ENCODE measurements around the gene MYO1E.

The MYO1E gene

DNA sequence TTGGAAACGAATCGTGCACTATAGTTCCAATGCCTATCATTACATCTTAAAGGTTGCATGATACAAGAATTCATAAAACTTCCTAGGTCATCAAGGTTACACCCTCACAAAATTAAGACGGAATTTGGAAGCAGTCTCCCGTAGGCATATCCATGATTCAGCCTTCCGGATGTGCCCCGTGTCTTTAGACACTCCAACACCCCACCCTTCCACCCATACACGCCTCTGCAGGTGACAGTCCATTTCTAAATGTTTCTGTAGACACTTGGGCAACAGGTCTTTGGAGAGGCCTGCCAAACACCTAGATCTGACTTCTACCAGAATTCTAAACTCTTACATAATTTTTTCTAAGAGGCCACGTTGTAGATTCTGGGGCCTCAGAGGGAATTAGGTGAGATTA, 116.2 kb downstream of the MYO1E start:
- DNase-seq, result no peak

DNA sequence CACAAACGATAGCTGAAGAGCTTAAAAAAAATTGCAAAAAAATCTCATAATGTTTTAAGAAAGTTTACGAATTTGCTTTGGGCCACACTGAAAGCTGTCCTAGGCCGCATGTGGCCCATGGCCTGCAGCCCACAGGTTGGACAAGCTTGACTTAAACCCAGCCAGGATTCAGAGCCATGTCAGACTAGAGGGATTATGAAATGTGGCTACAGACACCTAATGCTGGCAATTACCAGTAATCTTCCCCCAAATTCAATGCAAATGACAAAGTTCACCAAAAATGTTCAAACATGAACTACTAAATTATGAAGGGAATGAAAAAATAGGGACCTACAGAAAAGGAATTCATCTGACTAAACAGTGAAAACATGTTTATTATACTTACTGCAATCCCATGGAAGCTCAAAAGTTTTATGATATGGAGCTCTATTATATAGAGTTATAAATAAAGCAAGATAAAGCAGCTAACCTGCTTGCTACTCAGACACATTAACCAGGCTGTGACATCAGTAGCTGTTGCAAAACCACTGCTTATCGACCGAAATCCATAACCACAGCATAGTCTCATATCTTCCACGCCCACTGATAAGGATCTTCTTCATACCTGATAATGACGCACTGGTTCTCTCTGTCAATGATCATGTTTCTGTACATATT, 116.9 kb downstream of the MYO1E start:
- no peak for DNase-seq

DNA sequence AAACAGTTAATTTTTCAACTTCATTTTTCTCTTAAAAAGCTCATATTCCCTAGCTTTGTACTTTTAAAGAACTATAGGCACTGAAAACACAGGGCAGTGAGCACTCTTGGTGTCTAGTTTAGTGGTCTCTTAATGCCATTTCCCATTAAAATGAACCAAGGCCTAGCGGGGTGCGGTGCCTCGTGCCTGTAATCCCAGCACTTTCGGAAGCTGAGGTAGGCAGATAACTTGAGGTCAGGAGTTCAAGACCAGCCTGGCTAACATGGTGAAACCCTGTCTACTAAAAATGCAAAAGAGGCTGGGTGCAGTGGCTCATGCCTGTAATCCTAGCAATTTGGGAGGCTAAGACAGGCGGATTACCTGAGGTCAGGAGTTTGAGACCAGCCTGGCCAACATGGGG, 120.5 kb downstream of the MYO1E start:
- no peak for DNase-seq

DNA sequence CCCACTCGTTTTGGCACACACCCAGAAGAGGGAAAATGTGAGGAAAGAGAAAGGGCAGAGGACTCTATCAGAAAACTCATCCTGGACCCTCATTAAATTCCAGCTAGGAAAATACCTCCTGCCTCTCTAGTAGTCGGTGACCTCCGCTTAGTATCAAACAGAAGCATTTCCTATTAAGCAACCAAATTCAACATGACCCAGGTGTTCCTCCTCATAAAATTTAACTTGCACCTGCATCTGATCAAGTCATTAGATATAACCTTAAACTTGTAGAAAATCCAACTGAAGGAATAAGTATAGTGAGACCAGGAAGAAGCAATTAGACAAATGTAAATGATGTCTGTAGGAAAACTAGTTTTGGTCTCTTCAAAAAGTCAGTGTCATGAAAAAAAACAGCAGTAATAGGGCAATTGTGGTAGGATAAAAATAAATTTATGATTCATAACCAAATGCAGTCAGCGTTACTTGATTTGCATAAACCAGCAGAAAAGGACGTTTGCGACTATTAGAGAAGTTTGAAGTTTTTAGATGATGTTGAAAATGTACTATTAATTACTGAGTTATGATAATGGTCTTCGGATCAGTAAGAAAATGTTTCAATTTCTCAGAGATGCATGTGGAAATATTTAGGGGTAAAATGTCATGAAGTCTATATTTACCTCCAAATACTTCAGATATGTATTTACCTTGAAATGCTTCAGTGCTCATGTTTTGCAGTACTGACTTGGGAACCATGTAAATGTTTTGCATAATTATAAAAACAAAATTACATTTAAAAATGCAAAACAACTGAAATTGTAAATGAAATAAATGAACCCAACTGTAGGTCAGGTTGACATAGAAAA, 121.4 kb downstream of the MYO1E start:
- no peak for DNase-seq

DNA sequence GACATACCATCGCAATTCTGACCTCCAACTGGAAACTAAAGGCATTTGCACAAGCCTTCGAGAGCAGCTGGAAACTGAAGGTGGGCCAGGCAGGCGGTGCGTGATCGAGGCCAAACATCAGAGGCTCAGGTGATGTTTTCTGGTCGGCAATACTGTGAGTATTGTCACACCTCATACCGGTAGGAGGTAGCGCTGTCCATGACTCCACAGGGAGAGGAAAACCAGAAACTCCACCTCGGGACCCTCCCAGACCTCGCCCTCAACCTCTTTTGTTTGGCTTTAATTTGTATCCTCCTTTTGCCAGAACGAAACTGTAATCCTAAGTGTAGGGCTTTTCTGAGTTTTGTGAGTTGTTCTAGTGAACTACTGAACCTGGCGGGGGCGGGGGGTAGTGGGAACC, 122.4 kb downstream of the MYO1E start:
- DNase-seq, result no peak

DNA sequence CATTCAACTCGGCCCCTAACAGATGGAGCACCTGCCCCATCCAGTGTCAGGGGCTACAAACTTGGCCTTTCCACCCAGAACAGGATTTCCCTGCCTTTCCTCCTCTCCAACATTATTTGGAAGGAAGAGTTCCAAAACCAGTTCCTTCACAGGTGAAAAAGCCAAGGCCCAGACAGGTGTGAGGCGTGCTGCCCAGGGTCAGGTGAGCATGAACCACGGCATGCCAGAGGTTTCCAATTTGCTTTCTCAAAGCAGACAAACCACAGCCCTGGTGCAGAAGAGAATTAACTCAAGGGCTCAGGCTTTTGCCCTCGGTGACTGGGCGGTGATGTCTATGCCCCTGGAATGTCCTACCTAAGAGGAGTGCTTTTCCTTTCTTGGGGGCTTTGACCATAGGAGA, 122.9 kb downstream of the MYO1E start:
- no peak for DNase-seq

DNA sequence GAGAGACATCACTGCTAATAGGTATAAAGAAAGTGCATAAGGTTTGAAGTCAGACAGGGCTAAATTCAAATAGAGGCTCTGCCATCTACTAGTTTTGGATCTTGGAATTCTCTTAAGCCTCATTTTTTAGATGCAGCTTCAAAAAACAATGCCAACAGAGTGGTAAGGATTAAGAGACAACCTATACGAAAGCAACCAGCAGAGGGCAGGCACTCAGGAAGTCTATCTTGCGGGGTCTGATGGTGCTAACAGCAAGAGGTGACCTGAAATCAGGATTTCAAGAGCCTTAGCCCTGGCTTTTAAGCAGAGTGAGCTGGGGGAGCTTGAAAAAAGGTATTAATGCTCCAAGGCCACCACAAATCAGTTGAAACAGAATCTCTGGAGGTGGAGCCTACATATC, 125.3 kb downstream of the MYO1E start:
- DNase-seq, result no peak

DNA sequence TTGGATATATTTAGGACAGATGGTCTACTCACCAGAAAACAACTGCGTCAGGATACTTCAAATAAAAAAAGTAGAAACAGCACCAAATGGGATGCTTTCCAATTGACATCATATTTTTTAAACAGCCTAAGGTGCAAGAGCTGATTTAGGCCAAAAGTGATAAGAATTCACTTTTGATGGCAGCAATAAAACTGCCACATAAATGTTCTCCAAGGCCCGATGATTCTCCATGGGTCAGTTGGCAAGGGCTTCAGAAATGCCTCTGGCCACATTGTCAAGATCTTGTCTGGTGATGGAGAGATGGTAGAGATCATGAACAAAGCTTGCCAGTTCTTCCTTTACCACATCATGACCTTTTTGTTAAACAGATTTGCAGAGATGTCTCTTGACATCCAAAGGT, 127.1 kb downstream of the MYO1E start:
- no peak for DNase-seq

DNA sequence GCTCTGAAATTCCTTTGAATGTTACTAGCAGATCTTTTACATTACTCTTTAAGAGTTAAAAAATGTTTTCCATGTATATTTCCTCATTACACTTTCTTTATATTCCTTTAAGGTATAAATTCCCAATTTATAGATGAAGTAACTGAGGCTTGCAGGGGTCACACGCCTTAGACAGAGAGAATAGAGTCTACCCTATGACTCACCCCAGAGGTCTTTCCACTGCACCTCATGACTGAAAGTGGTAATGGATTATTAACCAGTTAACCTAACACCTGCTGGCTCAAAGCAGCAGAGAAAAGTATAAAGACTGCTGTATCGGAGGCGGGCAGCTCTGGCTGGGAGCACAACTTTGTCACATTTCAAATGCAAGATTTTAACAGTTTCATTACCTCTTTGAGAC, 128.3 kb downstream of the MYO1E start:
- no peak for DNase-seq

DNA sequence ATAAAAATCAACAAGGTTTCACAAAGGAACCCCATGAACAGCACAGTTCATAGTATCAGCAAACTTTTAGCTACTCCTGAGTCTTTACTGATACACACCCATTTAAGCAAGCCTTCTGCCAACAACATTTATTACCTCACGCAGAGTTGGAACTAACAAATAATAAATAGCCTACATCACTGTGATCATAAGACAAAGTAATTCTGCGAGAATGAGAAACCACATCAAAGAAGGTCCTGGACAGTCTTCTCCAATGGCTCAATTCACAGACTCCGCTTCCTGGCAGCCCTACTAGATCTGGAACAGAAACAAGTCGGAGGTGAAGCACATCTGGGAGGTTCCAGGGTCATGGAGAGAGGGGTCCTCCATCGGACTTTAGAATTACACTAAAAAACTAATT, 129.0 kb downstream of the MYO1E start:
- no peak for DNase-seq

DNA sequence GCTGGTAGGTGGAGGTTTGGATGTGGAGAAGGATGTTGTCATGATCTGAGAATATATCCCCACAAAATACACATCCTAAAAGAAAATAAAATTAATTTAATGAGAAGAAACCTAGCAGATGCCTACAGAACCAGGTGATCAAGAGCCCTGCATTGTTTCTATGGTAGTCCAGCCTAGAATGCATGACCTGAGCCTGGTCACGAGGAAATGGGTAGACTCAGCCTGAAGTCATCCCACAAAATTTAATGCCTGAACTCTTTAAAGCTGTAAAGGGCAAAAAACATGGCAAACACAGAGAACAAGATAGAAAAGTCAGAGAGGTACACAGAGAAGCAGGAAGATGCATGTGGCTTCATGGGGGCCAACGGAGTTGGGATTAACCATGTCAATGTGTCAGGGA, 130.0 kb downstream of the MYO1E start:
- no peak for DNase-seq

DNA sequence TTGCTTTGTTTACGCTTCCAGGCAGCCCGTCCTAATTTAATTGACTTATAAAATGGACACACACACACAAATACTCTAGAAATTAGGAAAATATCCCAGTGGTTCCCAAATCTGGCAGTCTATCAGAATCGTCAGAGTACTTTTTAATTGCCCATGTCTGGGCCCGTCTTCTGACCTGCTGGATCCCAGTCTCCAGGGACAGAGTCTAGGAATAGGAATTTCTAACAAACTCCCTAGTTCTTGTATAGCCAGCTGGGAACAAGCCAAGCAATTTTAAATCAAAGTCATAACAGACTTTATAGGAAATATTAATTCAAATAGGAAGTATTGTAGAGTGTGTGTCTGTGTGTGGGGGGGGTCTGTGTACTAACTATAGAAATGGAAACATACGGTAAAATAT, 132.6 kb downstream of the MYO1E start:
- no peak for DNase-seq

DNA sequence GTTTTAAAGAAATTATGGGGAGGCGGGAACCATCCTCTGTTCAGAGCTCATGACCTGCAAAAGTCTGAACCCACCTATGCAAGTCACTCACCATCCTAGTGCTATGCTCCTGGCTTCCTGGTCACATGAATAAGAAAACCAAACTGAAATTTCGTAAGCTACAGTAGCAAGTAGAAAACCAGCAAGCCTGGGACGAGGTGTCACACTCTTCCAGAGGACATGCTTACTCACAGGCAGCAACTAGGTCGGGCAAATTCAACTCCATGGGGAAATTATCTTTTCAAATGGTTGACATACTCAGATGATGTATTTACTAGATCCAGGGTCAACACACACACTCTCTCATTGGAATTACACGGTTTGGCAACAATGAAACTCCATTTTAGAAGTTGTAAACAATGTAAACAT, 134.7 kb downstream of the MYO1E start:
- DNase-seq, result no peak

DNA sequence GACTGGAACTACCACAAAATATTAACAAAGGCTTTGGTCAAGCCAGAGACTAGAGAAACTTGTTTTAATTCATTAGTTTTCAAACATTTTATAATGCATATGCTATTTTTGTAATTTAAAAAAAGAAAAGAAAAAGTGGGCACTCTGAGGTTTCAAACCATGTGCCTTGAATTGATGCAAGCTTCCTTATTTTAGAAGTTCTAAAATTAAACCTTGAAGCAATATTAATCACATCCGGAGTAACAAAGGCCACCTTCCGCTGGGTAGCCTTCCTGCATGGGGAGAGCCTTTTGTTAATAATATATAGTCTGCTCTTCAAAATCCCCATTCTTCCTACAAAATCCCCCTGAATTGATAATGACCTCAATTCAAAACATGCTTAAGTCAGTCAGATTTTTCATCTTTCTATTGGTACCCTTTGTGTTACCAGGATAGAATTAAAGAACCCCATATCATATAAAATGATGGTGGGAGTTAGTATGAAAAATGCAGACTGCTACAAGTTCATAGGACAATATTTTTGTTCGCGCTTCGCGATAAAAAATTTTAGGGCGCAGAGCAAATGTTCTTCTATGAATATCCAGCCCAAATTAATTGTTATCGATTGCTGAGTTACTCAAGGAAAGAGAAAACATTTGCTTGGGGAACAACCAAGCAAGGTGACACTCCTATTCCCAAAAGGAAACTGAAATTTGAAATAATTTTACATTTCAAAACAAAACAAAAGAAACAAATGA, 135.4 kb downstream of the MYO1E start:
- no peak for DNase-seq

DNA sequence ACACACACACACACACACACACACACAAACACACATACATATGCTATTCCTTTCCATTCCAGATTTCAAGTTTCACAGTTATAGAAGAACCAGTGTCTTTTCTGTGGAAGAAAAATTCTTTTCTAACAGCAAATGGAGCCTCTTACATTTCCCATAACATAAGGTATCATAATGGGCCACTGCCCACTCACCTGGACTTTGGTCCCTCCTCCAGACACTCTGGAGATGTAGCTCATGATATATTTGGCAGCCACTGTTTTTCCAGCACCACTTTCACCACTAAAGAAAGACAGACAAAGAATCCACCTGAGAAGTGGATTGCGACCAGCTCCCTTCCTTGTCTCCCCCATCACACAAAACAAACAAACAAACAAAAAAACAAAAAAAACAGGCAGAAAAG, 136.3 kb downstream of the MYO1E start:
- no peak for DNase-seq

DNA sequence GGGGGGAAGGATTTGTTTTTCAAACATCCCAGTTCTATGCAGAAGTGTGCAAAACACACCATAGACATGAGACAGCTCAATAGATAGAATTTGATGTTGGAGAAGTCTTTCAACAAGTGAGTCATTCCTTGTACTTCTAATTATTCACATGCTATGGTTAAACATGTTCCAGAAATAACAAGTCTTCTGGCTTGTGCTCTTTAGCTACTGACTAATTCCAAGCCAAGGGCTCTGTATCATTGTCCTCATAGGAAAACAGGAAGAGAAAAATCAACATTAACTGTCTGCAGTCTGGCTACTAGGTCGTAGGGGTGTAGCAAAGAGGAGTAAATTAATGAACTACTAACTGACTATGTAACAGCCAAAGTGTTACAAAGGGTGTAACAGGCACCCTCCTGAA, 140.2 kb downstream of the MYO1E start:
- DNase-seq, result no peak

DNA sequence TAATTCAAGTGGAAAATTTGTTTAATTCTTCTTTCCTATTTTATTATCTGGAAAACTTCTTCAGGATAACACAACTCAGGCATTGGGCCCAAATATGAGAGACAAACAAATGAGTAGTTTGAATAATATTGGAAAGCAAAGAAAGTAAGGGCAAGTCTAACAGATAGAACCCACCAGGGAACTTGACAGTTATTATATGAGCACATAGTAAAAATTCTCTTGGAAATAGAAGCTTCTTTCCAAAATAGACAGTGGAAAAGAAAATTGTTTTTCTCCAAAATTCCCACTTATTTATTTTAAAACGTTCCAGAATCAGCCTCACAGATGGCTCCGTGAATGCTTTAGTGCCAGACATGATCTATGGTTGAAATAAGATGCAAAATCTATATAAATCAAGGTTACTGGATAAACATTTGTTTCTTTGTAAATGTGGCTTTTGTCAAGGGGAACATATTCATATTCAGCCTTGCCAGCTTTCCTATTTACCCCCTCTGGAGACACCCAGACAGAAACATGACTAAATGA, 142.1 kb downstream of the MYO1E start:
- DNase-seq, result no peak

DNA sequence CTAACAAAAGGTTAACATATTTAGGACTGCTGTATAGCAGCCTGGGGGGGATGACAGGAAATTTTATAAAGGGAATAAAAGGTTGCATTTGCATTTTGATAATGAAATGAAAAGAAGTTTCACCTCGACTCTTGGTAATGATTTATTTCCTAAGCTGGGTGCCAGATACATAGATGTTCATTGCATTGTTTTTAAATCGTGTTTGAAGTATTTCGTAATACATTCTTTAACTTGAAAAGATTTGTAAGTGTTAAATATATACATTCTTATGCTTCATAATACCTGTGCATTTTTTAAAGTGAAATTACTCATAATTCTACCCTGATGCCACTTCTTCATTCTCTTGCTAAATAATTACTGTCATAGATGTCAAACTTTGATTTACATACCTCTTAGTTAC, 143.2 kb downstream of the MYO1E start:
- no peak for DNase-seq

DNA sequence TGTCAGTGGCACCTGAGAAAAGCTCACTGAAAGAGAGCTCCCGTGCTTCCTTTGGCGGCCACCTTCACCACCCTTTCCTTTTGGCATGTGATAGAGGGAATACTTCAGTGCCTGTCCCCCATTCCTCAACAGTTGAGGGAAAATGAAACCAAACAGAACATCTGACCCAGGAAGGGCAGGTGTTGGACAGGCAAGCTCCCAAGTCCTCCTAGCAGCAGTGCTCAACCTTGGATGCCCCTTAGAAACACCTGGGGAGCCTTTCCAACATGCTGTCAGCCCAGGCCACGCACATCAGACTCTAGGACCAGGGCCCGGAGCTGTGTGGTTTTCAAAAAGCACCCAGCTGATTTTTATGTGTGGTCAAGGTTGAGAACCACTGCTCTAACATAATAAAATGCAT, 143.7 kb downstream of the MYO1E start:
- no peak for DNase-seq

DNA sequence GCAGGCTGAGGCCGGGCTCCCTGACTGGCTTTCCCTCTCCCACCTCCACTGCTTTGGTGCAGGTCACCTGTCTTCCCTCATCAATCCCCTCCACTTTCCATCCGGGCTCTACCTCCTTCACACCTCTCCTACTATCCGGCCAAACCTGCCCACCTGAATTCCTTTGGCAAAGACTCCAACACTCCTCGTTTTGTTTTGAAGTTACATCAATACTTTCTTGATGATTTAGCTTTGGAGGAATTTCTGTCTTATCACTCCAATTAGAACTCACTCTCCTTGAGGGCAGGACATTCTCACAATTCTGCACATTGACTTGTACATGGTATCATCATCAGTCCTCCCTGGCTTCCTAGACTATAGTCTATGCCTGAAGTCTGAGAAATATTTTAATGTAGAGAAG, 145.7 kb downstream of the MYO1E start:
- DNase-seq, result no peak

DNA sequence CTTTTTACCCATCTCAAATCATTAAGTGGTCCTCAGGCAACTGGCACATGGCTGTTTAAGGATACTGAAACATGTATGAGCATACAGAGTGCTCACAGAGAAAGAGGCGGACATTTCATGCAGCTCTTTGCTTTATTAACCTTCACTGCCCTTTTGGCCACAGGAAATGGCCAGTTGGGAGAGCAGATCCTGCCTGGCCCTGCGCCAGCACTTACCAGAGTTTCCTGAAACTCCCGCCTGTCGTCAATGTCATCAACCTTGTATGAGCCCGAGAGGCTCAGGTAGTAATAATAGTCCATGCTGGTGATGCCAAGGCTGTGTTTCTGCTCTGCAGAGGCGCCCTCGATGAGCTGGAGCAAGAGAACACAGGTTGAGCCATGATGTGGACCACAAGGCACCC, 148.2 kb downstream of the MYO1E start:
- no peak for DNase-seq

DNA sequence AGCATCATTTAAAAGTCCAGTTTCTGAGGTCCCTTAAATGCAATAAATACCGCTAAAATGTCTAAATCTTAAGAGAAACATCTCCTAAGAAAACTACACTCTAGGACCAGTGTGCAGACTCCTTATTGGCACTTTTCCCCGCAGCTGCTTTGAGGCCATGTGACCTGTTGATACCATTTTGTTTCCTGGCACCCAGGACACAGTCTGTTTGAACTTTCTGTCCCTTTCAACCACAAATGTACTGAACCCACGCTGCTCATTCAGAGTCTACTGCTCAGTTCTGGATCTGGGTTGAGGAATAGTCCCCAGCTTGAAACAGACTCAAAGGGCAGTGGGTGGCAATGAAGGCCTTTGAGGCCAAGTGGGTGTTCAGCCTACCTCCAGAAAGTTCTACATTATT, 148.9 kb downstream of the MYO1E start:
- DNase-seq, result no peak

DNA sequence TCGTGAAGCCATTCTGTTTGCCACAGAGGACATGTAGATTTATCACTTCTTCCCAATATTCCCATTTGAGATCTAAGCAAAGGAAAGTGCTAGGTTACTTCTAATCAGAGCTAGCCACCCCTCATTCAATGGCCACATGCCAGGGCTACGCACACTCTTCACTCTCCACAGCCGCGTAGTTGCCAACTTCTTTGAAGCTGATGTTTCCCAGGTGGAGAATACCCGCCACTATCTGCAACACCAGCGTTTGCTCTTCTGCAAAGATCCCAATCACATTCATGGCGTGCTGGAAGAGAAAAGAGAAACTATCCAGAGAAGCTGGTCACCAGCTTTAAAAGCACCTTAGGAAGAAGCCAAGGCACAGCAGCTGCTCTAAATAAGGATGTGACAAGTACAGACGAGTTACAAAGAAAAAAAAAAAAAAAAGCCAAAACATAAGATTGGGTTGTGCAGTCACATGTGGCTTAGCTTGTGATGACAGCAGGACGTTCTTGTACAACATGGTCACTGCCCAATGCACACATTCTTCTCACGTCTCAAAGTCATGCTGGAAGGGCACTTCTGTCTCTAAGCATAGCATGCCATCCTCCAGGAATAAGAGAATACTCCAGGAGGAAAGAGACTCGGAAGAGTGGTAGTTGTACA, 149.6 kb downstream of the MYO1E start:
- DNase-seq, result no peak

Measured in NCI-H187 treated with DMSO at 0.1 percent for 48 hours (cell line).